ENCODE data around the gene RIPPLY3. TPM values are rescaled to one million over a fixed set of nuclear protein-coding genes. Genes with fewer than 3 reads are reported as not detected.
A peak's percentile ranks its signal among the peaks of the same experiment; 100 is the strongest.
"Not testable (repeated sequence)": the region's sequence is repeated elsewhere in the genome, so short reads cannot be mapped to it uniquely, and the experiment has no call there.

The RIPPLY3 gene
- total and polyA plus RNA-seq, 2 donors (not counting 1 experiment from before 2014, with no cell fraction given): 0.03 TPM; not detected in 1

DNA sequence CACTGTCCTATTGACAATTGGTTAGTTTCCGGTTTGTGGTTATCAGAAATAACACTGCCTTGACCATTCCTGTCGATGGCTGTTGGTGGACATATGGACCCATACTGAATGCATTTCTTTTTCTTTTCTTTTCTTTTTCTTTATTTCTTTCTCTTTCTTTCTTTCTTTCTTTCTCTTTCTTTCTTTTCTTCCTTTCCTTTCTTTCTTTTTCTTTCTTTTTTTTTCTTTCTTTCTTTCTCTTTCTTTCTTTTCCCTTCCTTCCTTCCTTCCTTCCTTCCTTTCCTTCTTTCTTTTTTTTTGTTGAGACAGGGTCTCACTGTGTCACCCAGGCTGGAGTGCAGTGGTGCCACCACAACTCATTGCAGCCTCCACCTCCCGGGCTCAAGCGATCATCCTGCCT, 24.4 kb downstream of the RIPPLY3 start:
- H3K4me2 ChIP-seq (ENCODE audit: extremely low read depth, insufficient read depth, low read length): no peak overlapping the region
- no peaks in the 10 kb centered on the region for H3K4me1 ChIP-seq (ENCODE audit: control insufficient read depth, extremely low read depth, insufficient read depth, low read length)
- no peak overlapping the region for H3K27ac ChIP-seq (ENCODE audit: insufficient read depth, low read length)
- no peaks in the 10 kb centered on the region for H3K9me3 ChIP-seq (ENCODE audit: control insufficient read depth, insufficient read depth, low read depth, low read length)
- DNase-seq (ENCODE audit: low read depth in 2 of 2): no peak
- H3K27me3 ChIP-seq (ENCODE audit: control insufficient read depth, insufficient read depth, low read length): peaks cover 2% of the 10 kb centered on the region
- no peaks in the 10 kb centered on the region for H4K20me1 ChIP-seq (ENCODE audit: control insufficient read depth, extremely low read depth, insufficient read depth, low read length)
- TF ChIP-seq EZH2 (IDR thresholded peaks at IDR 0.05; ENCODE audit: low read length, missing control alignments): no peak
- TF ChIP-seq, protein P1, sequence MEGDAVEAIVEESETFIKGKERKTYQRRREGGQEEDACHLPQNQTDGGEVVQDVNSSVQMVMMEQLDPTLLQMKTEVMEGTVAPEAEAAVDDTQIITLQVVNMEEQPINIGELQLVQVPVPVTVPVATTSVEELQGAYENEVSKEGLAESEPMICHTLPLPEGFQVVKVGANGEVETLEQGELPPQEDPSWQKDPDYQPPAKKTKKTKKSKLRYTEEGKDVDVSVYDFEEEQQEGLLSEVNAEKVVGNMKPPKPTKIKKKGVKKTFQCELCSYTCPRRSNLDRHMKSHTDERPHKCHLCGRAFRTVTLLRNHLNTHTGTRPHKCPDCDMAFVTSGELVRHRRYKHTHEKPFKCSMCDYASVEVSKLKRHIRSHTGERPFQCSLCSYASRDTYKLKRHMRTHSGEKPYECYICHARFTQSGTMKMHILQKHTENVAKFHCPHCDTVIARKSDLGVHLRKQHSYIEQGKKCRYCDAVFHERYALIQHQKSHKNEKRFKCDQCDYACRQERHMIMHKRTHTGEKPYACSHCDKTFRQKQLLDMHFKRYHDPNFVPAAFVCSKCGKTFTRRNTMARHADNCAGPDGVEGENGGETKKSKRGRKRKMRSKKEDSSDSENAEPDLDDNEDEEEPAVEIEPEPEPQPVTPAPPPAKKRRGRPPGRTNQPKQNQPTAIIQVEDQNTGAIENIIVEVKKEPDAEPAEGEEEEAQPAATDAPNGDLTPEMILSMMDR (conservative IDR thresholded peaks at IDR 0.05 in 1 of 2, IDR thresholded peaks at IDR 0.05 in 1 of 2; ENCODE audit: low read depth in 1 of 2, low read length in 2 of 2): no peak
- no peaks in the 10 kb centered on the region for H3K36me3 ChIP-seq (ENCODE audit: control insufficient read depth, insufficient read depth, low read length)
- no peak overlapping the region for H2AFZ ChIP-seq (ENCODE audit: low read length)
- H3K79me2 ChIP-seq (ENCODE audit: control insufficient read depth, insufficient read depth, low read length): no peaks in the 10 kb centered on the region
- H3K9ac ChIP-seq (ENCODE audit: insufficient read depth, low read length): no peak overlapping the region
- H3K4me3 ChIP-seq (replicated peaks in 1 of 4; ENCODE audit: control extremely low read depth in 1 of 4, insufficient read depth in 1 of 4, low read depth in 3 of 4, low read length in 4 of 4): no peak overlapping the region

DNA sequence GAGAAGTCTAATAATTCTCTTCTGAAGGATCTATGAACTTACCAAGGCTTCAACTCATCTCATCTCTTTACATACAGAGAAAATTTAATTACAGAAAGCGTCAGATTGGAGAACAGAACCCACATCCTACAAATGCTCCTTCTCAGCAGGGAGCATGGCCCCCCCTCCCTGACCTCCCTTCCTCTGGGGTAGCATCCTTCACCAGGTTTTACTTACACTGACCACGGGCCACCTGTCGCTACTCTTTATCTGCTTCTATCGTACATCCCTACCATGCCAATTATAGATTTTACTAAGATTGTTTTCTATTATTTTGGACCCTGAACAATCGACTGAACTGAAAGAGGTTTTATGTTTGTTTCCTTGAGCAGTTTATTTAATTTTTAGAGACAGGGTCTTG, 25.8 kb downstream of the RIPPLY3 start:
- Histone ChIP-seq H3K4me3 (replicated peaks in 1 of 4; ENCODE audit: control extremely low read depth in 1 of 4, insufficient read depth in 1 of 4, low read depth in 3 of 4, low read length in 4 of 4) (no peak overlapping the region), H3K9ac (ENCODE audit: insufficient read depth, low read length) (no peak overlapping the region), H3K4me1 (ENCODE audit: control insufficient read depth, extremely low read depth, insufficient read depth, low read length) (no peaks in the 10 kb centered on the region), H3K36me3 (ENCODE audit: control insufficient read depth, insufficient read depth, low read length) (no peaks in the 10 kb centered on the region), H3K9me3 (ENCODE audit: control insufficient read depth, insufficient read depth, low read depth, low read length) (no peaks in the 10 kb centered on the region), H3K27ac (ENCODE audit: insufficient read depth, low read length) (no peak overlapping the region), H3K27me3 (ENCODE audit: control insufficient read depth, insufficient read depth, low read length) (peaks cover 2% of the 10 kb centered on the region), H3K79me2 (ENCODE audit: control insufficient read depth, insufficient read depth, low read length) (no peaks in the 10 kb centered on the region), H3K4me2 (ENCODE audit: extremely low read depth, insufficient read depth, low read length) (no peak overlapping the region), H2AFZ (ENCODE audit: low read length) (no peak overlapping the region), H4K20me1 (ENCODE audit: control insufficient read depth, extremely low read depth, insufficient read depth, low read length) (no peaks in the 10 kb centered on the region)
- no peak for DNase-seq (ENCODE audit: low read depth in 2 of 2)
- no peak for TF ChIP-seq EZH2 (IDR thresholded peaks at IDR 0.05; ENCODE audit: low read length, missing control alignments)
- TF ChIP-seq, protein P1 (conservative IDR thresholded peaks at IDR 0.05 in 1 of 2, IDR thresholded peaks at IDR 0.05 in 1 of 2; ENCODE audit: low read depth in 1 of 2, low read length in 2 of 2): no peak

DNA sequence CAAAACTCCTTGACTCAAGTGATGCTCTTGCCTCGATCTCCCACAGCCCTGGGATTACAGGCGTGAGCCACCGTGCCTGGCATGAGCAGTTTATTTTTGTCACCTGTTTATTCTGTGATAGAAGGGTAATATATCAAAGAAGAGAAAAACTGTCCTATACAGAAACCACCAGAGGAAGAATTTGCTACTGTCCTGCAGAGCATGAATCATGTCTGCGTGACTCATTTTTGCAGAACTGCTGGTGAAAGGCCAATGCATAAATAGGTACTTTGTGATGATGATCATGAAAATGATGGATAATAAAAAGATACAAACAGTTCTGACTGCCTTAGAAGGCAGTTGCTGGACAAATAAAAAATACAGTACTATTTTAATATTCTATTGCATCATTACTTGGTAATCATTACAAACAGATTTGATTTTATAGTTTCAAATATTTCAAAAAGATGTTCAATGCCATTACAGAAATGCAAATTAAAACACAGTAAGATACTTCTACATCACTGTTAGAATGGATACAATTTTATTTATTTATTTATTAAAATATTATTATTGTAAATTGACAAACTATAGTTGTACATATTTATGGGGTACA, 26.5 kb downstream of the RIPPLY3 start:
- TF ChIP-seq, protein P1 (conservative IDR thresholded peaks at IDR 0.05 in 1 of 2, IDR thresholded peaks at IDR 0.05 in 1 of 2; ENCODE audit: low read depth in 1 of 2, low read length in 2 of 2): no peak
- TF ChIP-seq EZH2 (IDR thresholded peaks at IDR 0.05; ENCODE audit: low read length, missing control alignments): no peak
- Histone ChIP-seq H3K27ac (ENCODE audit: insufficient read depth, low read length) (no peak overlapping the region), H3K4me1 (ENCODE audit: control insufficient read depth, extremely low read depth, insufficient read depth, low read length) (no peaks in the 10 kb centered on the region), H3K36me3 (ENCODE audit: control insufficient read depth, insufficient read depth, low read length) (no peaks in the 10 kb centered on the region), H3K9me3 (ENCODE audit: control insufficient read depth, insufficient read depth, low read depth, low read length) (no peaks in the 10 kb centered on the region), H3K27me3 (ENCODE audit: control insufficient read depth, insufficient read depth, low read length) (peaks cover 2% of the 10 kb centered on the region), H3K4me3 (replicated peaks in 1 of 4; ENCODE audit: control extremely low read depth in 1 of 4, insufficient read depth in 1 of 4, low read depth in 3 of 4, low read length in 4 of 4) (no peak overlapping the region), H2AFZ (ENCODE audit: low read length) (no peak overlapping the region), H3K79me2 (ENCODE audit: control insufficient read depth, insufficient read depth, low read length) (no peaks in the 10 kb centered on the region), H3K4me2 (ENCODE audit: extremely low read depth, insufficient read depth, low read length) (no peak overlapping the region), H4K20me1 (ENCODE audit: control insufficient read depth, extremely low read depth, insufficient read depth, low read length) (no peaks in the 10 kb centered on the region), H3K9ac (ENCODE audit: insufficient read depth, low read length) (no peak overlapping the region)
- DNase-seq (ENCODE audit: low read depth in 2 of 2): peak; percentile 60 to 78

DNA sequence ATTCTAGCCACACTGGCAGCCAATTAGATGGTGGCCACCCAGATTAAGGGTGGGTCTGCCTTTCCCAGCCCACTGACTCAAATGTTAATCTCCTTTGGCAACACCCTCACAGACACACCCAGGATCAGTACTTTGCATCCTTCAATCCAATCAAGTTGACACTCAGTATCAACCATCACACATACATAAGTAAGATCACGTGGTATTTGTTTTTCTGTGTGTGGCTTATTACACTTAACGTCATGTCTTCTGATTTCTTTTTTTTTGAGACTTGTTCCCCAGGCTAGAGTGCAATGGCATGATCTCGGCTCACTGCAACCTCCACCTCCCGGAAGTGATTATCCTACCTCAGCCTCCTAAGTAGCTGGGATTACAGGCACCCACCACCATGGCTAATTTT, 27.9 kb downstream of the RIPPLY3 start:
- not testable (repeated sequence) for H3K4me3 ChIP-seq (replicated peaks in 1 of 4; ENCODE audit: control extremely low read depth in 1 of 4, insufficient read depth in 1 of 4, low read depth in 3 of 4, low read length in 4 of 4); H3K9ac ChIP-seq (ENCODE audit: insufficient read depth, low read length); H3K27me3 ChIP-seq (ENCODE audit: control insufficient read depth, insufficient read depth, low read length); H3K4me1 ChIP-seq (ENCODE audit: control insufficient read depth, extremely low read depth, insufficient read depth, low read length); DNase-seq (ENCODE audit: low read depth in 2 of 2); H3K79me2 ChIP-seq (ENCODE audit: control insufficient read depth, insufficient read depth, low read length); H3K27ac ChIP-seq (ENCODE audit: insufficient read depth, low read length); H3K9me3 ChIP-seq (ENCODE audit: control insufficient read depth, insufficient read depth, low read depth, low read length); H4K20me1 ChIP-seq (ENCODE audit: control insufficient read depth, extremely low read depth, insufficient read depth, low read length); H3K4me2 ChIP-seq (ENCODE audit: extremely low read depth, insufficient read depth, low read length); H2AFZ ChIP-seq (ENCODE audit: low read length); H3K36me3 ChIP-seq (ENCODE audit: control insufficient read depth, insufficient read depth, low read length)
